ENCODE data around the gene GBA2.

DNA sequence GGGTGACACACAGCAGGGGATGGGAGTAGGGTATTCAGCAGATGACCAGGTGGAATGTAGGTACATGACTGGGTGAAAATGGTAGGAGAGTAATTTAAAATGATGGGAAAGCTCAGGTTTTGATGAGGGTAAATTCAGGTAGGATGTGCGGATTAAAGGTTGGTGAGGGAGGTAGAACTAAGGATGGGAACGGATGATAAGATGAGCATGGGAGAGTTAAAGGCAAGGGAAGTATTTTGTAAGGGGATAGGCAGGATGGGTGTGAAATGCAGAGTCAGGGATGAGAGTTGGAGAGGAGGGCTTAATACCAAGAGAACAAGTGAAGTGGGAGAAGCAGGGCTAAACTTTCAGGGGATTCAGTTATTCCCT lies 18.6 kb downstream of the GBA2 start:
- TF ChIP-seq, protein P1, sequence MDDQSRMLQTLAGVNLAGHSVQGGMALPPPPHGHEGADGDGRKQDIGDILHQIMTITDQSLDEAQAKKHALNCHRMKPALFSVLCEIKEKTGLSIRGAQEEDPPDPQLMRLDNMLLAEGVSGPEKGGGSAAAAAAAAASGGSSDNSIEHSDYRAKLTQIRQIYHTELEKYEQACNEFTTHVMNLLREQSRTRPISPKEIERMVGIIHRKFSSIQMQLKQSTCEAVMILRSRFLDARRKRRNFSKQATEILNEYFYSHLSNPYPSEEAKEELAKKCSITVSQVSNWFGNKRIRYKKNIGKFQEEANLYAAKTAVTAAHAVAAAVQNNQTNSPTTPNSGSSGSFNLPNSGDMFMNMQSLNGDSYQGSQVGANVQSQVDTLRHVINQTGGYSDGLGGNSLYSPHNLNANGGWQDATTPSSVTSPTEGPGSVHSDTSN (IDR thresholded peaks at IDR 0.05): no peak
- TF ChIP-seq EP300 (IDR thresholded peaks at IDR 0.05; ENCODE audit: borderline replicate concordance in 1 of 2, low read depth in 1 of 2, low read length in 1 of 2) (no peak), USF2 (IDR thresholded peaks at IDR 0.05; ENCODE audit: borderline replicate concordance, low read depth, low read length) (no peak), NFIC (IDR thresholded peaks at IDR 0.05; ENCODE audit: borderline replicate concordance) (no peak), CHD2 (IDR thresholded peaks at IDR 0.05; ENCODE audit: low read length, partially characterized antibody) (no peak), RFX5 (IDR thresholded peaks at IDR 0.05; ENCODE audit: low read length) (no peak), CTCF (IDR thresholded peaks at IDR 0.05) (no peak)
- TF ChIP-seq, protein P2, sequence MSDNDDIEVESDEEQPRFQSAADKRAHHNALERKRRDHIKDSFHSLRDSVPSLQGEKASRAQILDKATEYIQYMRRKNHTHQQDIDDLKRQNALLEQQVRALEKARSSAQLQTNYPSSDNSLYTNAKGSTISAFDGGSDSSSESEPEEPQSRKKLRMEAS (IDR thresholded peaks at IDR 0.05; ENCODE audit: low read depth): no peak

Measured in SK-N-SH (cell line).